ENCODE measurements around the gene TTLL3.

TTLL3 gene

DNA sequence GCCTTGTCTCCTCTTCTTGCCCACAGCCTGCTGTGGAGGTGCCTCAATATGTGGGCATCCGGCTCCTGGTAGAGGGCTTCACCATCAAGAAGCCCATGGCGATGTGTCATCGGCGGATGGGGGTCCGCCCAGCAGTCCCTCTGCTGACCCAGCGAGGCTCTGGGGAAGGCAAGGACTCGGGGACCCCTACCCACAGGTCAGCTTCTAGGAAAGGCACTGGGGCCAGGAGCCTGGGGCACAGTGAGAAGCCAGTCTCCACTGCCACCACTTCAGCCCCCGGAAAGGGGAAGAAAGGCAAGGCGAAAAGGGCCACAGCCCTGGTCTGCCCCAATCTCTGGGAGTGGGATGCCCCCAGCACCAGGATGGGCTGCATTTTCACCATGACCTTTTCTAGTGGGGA lies 23.0 kb downstream of the TTLL3 start:
- TF ChIP-seq EZH2phosphoT487 (IDR thresholded peaks at IDR 0.05; ENCODE audit: low read depth), result no peak
- TF ChIP-seq, protein P1, sequence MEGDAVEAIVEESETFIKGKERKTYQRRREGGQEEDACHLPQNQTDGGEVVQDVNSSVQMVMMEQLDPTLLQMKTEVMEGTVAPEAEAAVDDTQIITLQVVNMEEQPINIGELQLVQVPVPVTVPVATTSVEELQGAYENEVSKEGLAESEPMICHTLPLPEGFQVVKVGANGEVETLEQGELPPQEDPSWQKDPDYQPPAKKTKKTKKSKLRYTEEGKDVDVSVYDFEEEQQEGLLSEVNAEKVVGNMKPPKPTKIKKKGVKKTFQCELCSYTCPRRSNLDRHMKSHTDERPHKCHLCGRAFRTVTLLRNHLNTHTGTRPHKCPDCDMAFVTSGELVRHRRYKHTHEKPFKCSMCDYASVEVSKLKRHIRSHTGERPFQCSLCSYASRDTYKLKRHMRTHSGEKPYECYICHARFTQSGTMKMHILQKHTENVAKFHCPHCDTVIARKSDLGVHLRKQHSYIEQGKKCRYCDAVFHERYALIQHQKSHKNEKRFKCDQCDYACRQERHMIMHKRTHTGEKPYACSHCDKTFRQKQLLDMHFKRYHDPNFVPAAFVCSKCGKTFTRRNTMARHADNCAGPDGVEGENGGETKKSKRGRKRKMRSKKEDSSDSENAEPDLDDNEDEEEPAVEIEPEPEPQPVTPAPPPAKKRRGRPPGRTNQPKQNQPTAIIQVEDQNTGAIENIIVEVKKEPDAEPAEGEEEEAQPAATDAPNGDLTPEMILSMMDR (IDR thresholded peaks at IDR 0.05; ENCODE audit: low read depth, low read length), result no peak
- no peak overlapping the region for H3K9ac ChIP-seq (ENCODE audit: low read length)
- no peaks in the 10 kb centered on the region for H3K79me2 ChIP-seq (ENCODE audit: low read length)
- no peaks in the 10 kb centered on the region for H3K27me3 ChIP-seq (ENCODE audit: low read depth, low read length)
- no peaks in the 10 kb centered on the region for H4K20me1 ChIP-seq (ENCODE audit: insufficient read depth, low read length)
- peaks cover 18% of the 10 kb centered on the region for H3K36me3 ChIP-seq (replicated peaks; ENCODE audit: low read depth, low read length)
- H3K4me3 ChIP-seq (ENCODE audit: low read length), result no peak overlapping the region
- H2AFZ ChIP-seq (ENCODE audit: low read depth, low read length), result no peak overlapping the region
- no peak overlapping the region for H3K27ac ChIP-seq (ENCODE audit: low read length)
- no peak overlapping the region for H3K4me2 ChIP-seq (ENCODE audit: low read length)
- H3K4me1 ChIP-seq (ENCODE audit: low read length), result no peaks in the 10 kb centered on the region
- H3K9me3 ChIP-seq (ENCODE audit: insufficient read depth, low read length), result no peaks in the 10 kb centered on the region

DNA sequence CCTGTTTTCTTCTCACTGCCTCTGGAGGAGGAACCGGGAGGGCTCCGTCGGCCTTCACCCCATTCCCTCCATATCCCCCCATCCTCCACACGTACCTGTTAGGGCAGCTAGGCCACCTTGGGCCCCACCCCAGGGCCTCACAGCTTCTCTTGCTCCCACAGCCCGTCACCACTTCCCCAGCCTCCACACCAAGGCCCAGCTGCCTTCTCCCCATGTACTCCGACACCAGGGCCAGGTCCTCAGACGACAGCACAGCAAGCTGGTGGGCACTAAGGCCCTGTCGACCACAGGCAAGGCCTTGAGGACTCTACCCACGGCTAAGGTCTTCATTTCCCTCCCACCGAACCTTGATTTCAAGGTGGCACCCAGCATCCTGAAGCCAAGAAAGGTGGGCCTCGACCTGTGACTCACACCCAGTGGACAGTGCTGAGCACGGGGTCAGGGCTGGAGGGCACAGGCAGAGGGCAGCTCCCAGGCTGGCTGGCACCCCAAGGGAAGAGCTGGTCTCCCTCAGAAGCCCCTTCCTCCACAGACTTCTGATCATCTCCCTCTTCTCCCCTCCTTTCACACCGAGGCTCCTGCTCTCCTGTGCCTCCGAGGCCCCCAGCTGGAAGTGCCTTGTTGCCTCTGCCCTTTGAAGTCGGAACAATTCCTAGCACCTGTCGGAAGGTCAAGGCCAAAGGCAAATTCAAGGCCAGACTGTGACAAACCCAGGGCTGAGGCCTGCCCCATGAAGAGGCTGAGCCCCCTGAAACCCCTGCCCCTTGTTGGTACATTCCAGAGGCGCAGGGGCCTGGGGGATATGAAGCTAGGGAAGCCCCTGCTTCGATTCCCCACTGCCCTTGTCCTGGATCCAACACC lies 24.7 kb downstream of the TTLL3 start:
- Histone ChIP-seq H3K4me2 (ENCODE audit: low read length) (no peak overlapping the region), H3K27me3 (ENCODE audit: low read depth, low read length) (no peaks in the 10 kb centered on the region), H3K79me2 (ENCODE audit: low read length) (no peaks in the 10 kb centered on the region), H3K9me3 (ENCODE audit: insufficient read depth, low read length) (no peaks in the 10 kb centered on the region), H3K4me1 (ENCODE audit: low read length) (no peaks in the 10 kb centered on the region), H3K27ac (ENCODE audit: low read length) (no peak overlapping the region), H3K4me3 (ENCODE audit: low read length) (no peak overlapping the region), H2AFZ (ENCODE audit: low read depth, low read length) (no peak overlapping the region), H4K20me1 (ENCODE audit: insufficient read depth, low read length) (no peaks in the 10 kb centered on the region), H3K9ac (ENCODE audit: low read length) (no peak overlapping the region), H3K36me3 (replicated peaks; ENCODE audit: low read depth, low read length) (peaks cover 20% of the 10 kb centered on the region)
- TF ChIP-seq, protein P1 (IDR thresholded peaks at IDR 0.05; ENCODE audit: low read depth, low read length), result no peak
- no peak for TF ChIP-seq EZH2phosphoT487 (IDR thresholded peaks at IDR 0.05; ENCODE audit: low read depth)

DNA sequence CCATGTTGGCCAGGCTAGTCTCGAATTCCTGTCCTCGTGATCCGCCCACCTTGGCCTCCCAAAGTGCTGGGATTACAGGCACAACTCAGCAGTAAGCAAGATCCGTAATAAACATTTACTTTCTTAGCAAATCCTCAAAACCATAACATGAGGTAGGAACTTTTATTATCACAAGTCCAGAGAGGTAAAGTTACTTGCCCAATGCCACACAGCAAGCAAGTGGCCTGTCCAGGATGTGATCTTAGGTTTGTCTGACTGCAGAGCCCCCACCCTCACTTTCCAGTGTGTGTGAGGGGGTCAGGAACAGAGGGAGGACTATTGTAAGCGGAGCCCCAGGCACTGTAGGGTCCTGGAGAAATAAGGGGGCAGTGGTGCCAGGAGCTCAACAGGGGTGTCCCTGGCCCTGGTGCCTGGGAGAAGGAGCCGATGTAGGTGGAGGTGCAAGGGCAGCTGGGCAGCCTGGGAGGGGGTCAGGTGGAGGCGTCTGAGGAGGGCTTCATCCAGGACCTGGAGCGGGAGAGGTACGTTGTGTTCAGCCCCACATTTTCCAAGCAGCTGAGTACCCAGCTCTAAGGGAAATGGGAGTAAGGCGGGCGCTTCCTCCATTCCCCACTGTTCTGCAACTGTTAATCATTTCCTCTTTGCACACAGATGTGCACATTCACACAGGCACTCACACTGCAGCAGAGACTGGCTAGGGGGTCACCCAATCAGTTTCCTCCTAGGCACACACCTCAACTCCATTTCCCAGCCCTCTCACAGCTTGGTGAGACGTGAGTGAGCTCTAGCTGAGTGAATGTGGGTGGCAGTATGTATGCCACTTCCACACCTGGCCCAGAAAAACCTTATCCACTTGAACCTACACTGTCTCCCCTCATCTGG lies 27.9 kb downstream of the TTLL3 start:
- Histone ChIP-seq H4K20me1 (ENCODE audit: insufficient read depth, low read length) (no peaks in the 10 kb centered on the region), H2AFZ (ENCODE audit: low read depth, low read length) (no peak overlapping the region), H3K79me2 (ENCODE audit: low read length) (peaks cover 8% of the 10 kb centered on the region), H3K36me3 (replicated peaks; ENCODE audit: low read depth, low read length) (peaks cover 33% of the 10 kb centered on the region), H3K9me3 (ENCODE audit: insufficient read depth, low read length) (no peaks in the 10 kb centered on the region), H3K9ac (ENCODE audit: low read length) (no peak overlapping the region), H3K27ac (ENCODE audit: low read length) (no peak overlapping the region), H3K27me3 (ENCODE audit: low read depth, low read length) (no peaks in the 10 kb centered on the region), H3K4me1 (ENCODE audit: low read length) (peaks cover 7% of the 10 kb centered on the region), H3K4me3 (ENCODE audit: low read length) (no peak overlapping the region), H3K4me2 (ENCODE audit: low read length) (no peak overlapping the region)
- no peak for TF ChIP-seq EZH2phosphoT487 (IDR thresholded peaks at IDR 0.05; ENCODE audit: low read depth)
- TF ChIP-seq, protein P1 (IDR thresholded peaks at IDR 0.05; ENCODE audit: low read depth, low read length), result no peak

DNA sequence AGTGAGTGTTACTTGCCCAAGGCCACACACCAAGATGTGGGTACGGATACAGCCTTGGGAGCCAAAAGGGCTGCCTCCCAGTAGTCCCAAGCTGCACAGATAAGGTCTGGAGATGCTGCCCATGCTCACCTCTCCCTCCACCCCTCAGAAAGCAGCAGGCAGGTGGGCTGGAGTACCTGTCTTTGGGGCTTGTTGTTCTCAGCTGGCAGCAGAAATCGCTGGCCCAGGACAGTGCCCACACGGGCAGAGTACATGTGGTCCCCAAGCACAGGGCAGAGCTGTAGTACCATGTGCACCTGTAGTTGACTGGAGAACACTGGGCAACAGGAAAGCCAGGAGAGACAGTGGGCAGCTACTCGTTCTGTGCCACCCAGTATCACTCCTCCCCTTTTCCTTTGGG lies 28.8 kb downstream of the TTLL3 start:
- TF ChIP-seq, protein P1 (IDR thresholded peaks at IDR 0.05; ENCODE audit: low read depth, low read length), result no peak
- TF ChIP-seq EZH2phosphoT487 (IDR thresholded peaks at IDR 0.05; ENCODE audit: low read depth), result no peak
- no peak overlapping the region for H3K4me2 ChIP-seq (ENCODE audit: low read length)
- H3K36me3 ChIP-seq (replicated peaks; ENCODE audit: low read depth, low read length), result peaks cover 30% of the 10 kb centered on the region

More for the DNA sequence above, 28.8 kb downstream of the TTLL3 start:
- Histone ChIP-seq H2AFZ (ENCODE audit: low read depth, low read length) (no peak overlapping the region), H4K20me1 (ENCODE audit: insufficient read depth, low read length) (no peaks in the 10 kb centered on the region), H3K4me1 (ENCODE audit: low read length) (peaks cover 9% of the 10 kb centered on the region), H3K27me3 (ENCODE audit: low read depth, low read length) (no peaks in the 10 kb centered on the region), H3K79me2 (ENCODE audit: low read length) (peaks cover 16% of the 10 kb centered on the region), H3K9ac (ENCODE audit: low read length) (no peak overlapping the region), H3K9me3 (ENCODE audit: insufficient read depth, low read length) (no peaks in the 10 kb centered on the region), H3K4me3 (ENCODE audit: low read length) (no peak overlapping the region), H3K27ac (ENCODE audit: low read length) (no peak overlapping the region)
